ENCODE measurements around the gene CERKL.

- TF ChIP-seq POLR2A (IDR thresholded peaks at IDR 0.05; ENCODE audit: low read depth, low read length) (no peak), TAF1 (IDR thresholded peaks at IDR 0.05; ENCODE audit: borderline replicate concordance, low read depth, low read length) (no peak), POLR2AphosphoS5 (IDR thresholded peaks at IDR 0.05; ENCODE audit: low read depth, low read length) (no peak)
Measured at GRCh38 chr2:181685150-181685688, 28.3 kb upstream of the CERKL start.

All from GM12892 (cell line).